Lower lobe of right lung (tissue), 2 donors: ENCODE data around the gene ACLY. TPM values are rescaled to one million over a fixed set of nuclear protein-coding genes. Genes with fewer than 3 reads are reported as not detected.

Experiments used
- ATAC-seq, 2 donors: fragments of 200-7000 bp; cut with Tn5 transposase; one replicate each; pipeline ENCODE4 v1.9.1; 2020 to 2022; ENCODE audit warnings: mild to moderate bottlenecking in 2 of 2, moderate library complexity in 2 of 2
- DNase-seq: peaks from one replicate; pipeline ENCODE4 v3.0.0-alpha.2; 2020
- H3K27ac ChIP-seq: fragments of 200-600 bp; one replicate; pipeline ENCODE4 v1.8.0; 2022
- H3K27me3 ChIP-seq: fragments of 200-600 bp; one replicate; pipeline ENCODE4 v1.8.0; 2022; ENCODE audit warnings: low read depth
- H3K36me3 ChIP-seq: fragments of 200-600 bp; one replicate; pipeline ENCODE4 v1.8.0; 2022; ENCODE audit warnings: mild to moderate bottlenecking
- H3K4me1 ChIP-seq: fragments of 200-600 bp; one replicate; pipeline ENCODE4 v1.8.0; 2022
- H3K4me3 ChIP-seq: fragments of 200-600 bp; one replicate; pipeline ENCODE4 v1.8.0; 2022; ENCODE audit warnings: mild to moderate bottlenecking
- H3K9me3 ChIP-seq: fragments of 200-600 bp; one replicate; pipeline ENCODE4 v1.8.0; 2022
- intact Hi-C: fragments of 100-400 bp; cut with DNase I; formaldehyde crosslinking; loops from one replicate; pipeline ENCODE4 v1.11.0; 2022
- total RNA-seq: library from RNA; stranded (reverse); fragmentation: NEBNext Ultra II Directional; extraction: Animal tissue kit (Norgen Biotek cat#: 25700); gene quantifications from one replicate; pipeline ENCODE4 v1.2.1, GENCODE V29; 2021
- TF ChIP-seq, protein P1 (sequence below): fragments of 200-600 bp; IDR thresholded peaks from one replicate; pipeline ENCODE4 v1.8.0; 2022; ENCODE audit warnings: antibody characterized with exemption, mild to moderate bottlenecking
- donor health status: DM: no; HTN: yes; CAD: no; lungs with severe emphysema.

Gene ACLY
- total RNA-seq, 1 donor from 2014 or later: 105 TPM

DNA sequence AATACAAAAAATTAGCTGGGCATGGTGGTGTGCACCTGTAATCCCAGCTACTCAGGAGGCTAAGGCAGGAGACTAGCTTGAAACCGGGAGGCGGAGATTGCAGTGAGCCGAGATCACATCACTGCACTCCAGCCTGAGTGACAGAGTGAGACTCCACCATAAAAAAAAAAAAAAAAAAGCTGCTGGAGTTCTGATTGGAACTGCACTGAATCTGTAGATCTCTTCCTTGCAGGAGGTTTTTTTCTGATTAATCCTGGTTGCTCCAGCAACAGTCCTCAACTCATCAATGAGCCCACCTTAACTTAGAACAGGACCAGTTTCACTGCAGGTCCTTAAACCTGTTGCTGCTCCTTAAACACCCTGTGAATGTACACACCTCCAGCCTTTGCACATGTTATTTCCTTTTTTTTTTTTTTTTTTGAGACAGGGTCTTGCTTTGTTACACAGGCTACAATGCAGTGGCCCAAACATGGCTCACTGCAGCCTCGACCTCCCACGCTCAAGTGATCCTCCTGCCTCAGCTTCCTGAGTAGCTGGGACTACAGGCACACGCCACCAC, 10.0 kb upstream of the ACLY start:
- Histone ChIP-seq H3K9me3 (no peaks in the 10 kb centered on the region), H3K27ac (no peak overlapping the region), H3K27me3 (no peaks in the 10 kb centered on the region), H3K4me1 (peaks cover 14% of the 10 kb centered on the region), H3K36me3 (no peaks in the 10 kb centered on the region), H3K4me3 (no peak overlapping the region)
- DNase-seq (no peak), ATAC-seq (no peak)
- TF ChIP-seq, protein P1, sequence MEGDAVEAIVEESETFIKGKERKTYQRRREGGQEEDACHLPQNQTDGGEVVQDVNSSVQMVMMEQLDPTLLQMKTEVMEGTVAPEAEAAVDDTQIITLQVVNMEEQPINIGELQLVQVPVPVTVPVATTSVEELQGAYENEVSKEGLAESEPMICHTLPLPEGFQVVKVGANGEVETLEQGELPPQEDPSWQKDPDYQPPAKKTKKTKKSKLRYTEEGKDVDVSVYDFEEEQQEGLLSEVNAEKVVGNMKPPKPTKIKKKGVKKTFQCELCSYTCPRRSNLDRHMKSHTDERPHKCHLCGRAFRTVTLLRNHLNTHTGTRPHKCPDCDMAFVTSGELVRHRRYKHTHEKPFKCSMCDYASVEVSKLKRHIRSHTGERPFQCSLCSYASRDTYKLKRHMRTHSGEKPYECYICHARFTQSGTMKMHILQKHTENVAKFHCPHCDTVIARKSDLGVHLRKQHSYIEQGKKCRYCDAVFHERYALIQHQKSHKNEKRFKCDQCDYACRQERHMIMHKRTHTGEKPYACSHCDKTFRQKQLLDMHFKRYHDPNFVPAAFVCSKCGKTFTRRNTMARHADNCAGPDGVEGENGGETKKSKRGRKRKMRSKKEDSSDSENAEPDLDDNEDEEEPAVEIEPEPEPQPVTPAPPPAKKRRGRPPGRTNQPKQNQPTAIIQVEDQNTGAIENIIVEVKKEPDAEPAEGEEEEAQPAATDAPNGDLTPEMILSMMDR: no peak
- intact Hi-C loops: no loop called here

DNA sequence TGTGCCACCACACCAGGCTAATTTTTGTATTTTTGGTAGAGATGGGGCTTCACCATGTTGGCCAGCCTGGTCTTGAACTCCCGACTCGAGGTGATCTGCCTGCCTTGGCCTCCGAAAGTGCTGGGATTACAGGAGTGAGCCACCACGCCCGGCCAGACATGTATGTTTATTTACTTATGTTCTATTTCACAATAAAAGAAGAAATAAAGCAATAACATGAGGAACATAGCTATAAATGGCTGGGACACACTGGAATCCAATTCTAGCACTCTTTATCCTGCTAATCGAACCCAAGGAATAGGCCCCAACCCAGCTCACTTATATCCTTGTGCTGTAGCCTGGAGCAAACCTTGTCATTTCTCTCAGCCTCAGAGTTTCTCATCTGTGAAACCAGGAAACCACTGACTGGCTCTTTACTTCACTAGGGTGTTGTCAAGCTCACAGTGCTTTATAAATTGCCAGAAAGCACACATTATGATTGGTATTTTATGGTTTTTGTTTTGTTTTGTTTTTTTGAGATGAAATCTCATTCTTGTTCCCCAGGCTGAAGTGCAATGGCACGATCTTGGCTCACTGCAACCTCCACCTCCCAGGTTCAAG, 7.3 kb upstream of the ACLY start:
- no peaks in the 10 kb centered on the region for H3K9me3 ChIP-seq
- no peak overlapping the region for H3K4me3 ChIP-seq
- TF ChIP-seq, protein P1: no peak
- H3K36me3 ChIP-seq: no peaks in the 10 kb centered on the region
- H3K27ac ChIP-seq: no peak overlapping the region
- ATAC-seq: no peak
- H3K4me1 ChIP-seq: peaks cover 14% of the 10 kb centered on the region
- intact Hi-C loops: no loop called here
- no peaks in the 10 kb centered on the region for H3K27me3 ChIP-seq
- no peak for DNase-seq

DNA sequence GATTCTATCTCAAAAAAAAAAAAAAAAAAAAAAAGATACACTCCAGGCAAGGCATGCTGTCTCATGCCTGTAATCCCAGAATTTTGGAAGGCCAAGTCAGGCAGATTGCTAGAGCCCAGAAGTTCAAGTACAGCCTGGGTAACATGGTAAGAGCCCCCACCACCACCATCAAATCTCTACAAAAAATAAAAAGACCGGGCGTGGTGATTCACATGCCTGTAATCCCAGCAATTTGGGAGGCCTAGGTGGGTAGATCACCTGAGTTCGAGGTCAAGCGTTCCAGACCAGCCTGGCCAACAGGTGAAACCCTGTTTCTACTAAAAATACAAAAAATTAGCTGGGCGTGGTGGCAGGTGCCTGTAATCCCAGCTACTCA, 1.8 kb upstream of the ACLY start:
- ATAC-seq (no peak), DNase-seq (no peak)
- Histone ChIP-seq H3K36me3 (no peaks in the 10 kb centered on the region), H3K27me3 (no peaks in the 10 kb centered on the region), H3K27ac (no peak overlapping the region), H3K4me1 (peaks cover 25% of the 10 kb centered on the region), H3K4me3 (no peak overlapping the region), H3K9me3 (no peaks in the 10 kb centered on the region)
- intact Hi-C loops: no loop called here
- TF ChIP-seq, protein P1: no peak

DNA sequence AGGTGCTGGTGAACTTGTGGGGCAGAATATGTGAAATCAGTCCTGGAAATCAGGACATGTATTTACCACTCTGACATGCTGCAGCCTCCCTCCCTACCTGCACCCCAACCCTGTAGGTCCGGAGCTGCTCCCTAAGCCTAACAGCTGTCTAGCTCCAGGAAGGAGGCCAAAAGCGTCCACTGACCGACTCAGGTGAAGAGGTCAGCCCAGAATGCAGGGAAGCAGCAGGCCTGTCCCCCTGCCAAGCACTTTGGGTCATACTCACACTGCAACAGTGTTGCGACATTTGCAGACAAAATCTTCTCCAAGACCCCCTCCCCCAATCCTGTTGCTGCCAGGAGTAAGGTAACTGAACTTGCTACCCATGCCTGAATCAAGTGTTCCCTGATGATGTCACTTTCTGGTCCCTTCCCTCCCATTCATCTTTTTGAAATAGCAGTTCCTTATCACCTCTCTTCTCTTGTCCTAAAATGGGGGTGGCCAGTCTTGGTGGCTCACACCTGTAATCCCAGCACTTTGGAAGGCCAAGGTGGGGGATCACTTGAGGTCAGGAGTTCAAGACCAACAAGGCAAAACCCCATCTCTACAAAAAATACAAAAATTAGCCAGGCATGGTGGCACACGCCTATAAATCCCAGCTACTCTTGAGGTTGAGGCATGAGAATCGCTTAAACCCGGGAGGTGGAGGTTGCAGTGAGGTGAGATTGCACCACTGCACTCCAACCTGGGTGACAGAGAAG, 1.3 kb upstream of the ACLY start:
- Histone ChIP-seq H3K27me3 (no peaks in the 10 kb centered on the region), H3K9me3 (no peaks in the 10 kb centered on the region), H3K27ac (peak overlapping the region; percentile 74), H3K4me1 (peaks cover 25% of the 10 kb centered on the region), H3K36me3 (no peaks in the 10 kb centered on the region), H3K4me3 (peak overlapping the region; percentile 100)
- intact Hi-C loops: no loop called here
- DNase-seq (peak; percentile 56), ATAC-seq (no peak)
- TF ChIP-seq, protein P1: no peak

DNA sequence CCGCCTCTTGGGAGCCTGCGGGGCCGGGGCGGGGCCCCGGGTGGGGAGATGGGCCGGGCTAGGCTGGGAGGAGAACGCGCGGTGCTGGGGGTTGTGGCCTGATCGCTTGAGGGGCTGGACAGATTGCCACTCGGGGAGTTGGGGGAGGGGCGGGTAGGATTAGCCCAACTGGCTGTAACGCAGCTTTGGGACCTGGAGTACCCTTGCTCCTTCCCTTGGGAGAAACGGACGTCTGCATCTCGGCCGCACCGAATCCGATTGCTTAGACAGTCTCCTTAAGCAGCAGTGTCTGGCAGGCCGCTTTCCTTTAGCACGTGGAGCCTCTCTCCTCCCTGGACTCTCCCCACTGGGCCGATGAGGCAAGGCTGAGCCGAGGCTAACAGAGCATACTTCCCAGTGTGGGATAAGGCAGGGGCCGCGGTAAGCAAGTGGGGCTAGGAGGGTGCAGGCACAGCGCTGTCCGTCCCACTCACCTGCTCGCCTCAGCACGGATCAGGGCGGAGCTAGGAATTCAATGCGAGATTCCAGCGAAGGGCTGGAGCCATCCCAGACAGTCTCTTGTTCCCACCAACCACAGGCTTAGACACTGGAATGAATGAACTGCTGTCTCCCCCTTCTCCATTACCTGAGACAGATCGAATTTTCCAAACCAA, 540 bp upstream of the ACLY start:
- Histone ChIP-seq H3K4me1 (peaks cover 29% of the 10 kb centered on the region), H3K9me3 (no peaks in the 10 kb centered on the region), H3K27me3 (no peaks in the 10 kb centered on the region), H3K4me3 (peak overlapping the region; percentile 100), H3K36me3 (no peaks in the 10 kb centered on the region), H3K27ac (peak overlapping the region; percentile 74)
- intact Hi-C loops: no loop called here
- no peak for DNase-seq
- TF ChIP-seq, protein P1: no peak
- peak; percentile 52 for ATAC-seq
